Hepatocyte (in vitro differentiated cells): ENCODE measurements around the gene TCF7L2.

Source experiments
- CTCF ChIP-seq: fragments of 200-600 bp; sonication (generic); IDR thresholded peaks from 2 replicates; pipeline ENCODE4 v1.5.1; 2016; ENCODE audit warnings: antibody characterized with exemption, mild to moderate bottlenecking; ENCODE audit not compliant: poor library complexity
- EZH2 ChIP-seq: fragments of 200-600 bp; sonication (generic); IDR thresholded peaks from 2 replicates; pipeline ENCODE4 v1.6.1; 2016; ENCODE audit warnings: antibody characterized with exemption, mild to moderate bottlenecking, borderline replicate concordance
- EZH2phosphoT487 ChIP-seq: fragments of 200-600 bp; sonication (generic); IDR thresholded peaks from one replicate; pipeline ENCODE4 v1.6.1; 2018; ENCODE audit warnings: antibody characterized with exemption, mild to moderate bottlenecking, low read depth, moderate library complexity; ENCODE audit not compliant: unreplicated experiment, severe bottlenecking

GRCh38 chr10:112969131-112969530, 19.1 kb downstream of the TCF7L2 start:
- TF ChIP-seq CTCF: no peak
- no peak for TF ChIP-seq EZH2
- TF ChIP-seq EZH2phosphoT487: no peak
